SK-N-SH (cell line): Measurements from ENCODE around the gene C3orf33.

Source experiments
- CHD2 ChIP-seq: fragments of 150-350 bp; IDR thresholded peaks from 2 replicates; pipeline ENCODE4 v1.6.1; 2018; ENCODE audit warnings: low read length; ENCODE audit not compliant: partially characterized antibody
- ELF1 ChIP-seq: IDR thresholded peaks from 2 replicates; pipeline ENCODE4 v1.4.0; 2012
- RAD21 ChIP-seq: IDR thresholded peaks from 2 replicates; pipeline ENCODE4 v1.6.1; 2012; ENCODE audit warnings: mild to moderate bottlenecking, low read length
- YY1 ChIP-seq: IDR thresholded peaks from 2 replicates; pipeline ENCODE4 v1.4.0; 2012; ENCODE audit warnings: low read depth, mild to moderate bottlenecking
- TF ChIP-seq, protein P1 (sequence below): fragments of 200-600 bp; sonication (generic); IDR thresholded peaks from 2 replicates; pipeline ENCODE4 v1.6.1; 2017; ENCODE audit warnings: antibody characterized with exemption, mild to moderate bottlenecking, moderate library complexity

DNA sequence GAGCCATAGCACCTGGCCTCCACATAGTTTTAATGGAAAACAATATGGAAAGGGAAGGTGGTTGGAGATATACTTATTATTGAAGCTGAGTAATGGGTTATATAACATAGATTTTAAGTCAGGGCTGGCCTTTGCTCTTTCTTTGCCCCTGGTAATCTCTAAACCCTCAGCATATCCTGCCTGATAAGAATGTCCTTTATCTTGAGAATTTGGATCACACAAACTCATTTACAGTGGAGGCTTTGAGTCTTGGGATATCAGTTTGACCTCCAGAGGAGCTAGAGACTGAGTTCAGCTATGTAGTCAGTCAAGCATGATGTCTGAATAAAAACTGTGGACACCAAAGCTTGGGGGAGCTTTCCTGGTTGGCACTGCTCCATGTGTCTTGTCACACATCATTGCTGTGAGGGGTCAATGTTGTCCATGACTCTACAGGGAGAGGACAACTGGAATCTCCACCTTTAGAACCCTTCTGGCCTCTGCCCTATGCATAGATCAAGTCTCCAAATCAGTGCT is 9.0 kb upstream of the C3orf33 start:
- TF ChIP-seq, protein P1, sequence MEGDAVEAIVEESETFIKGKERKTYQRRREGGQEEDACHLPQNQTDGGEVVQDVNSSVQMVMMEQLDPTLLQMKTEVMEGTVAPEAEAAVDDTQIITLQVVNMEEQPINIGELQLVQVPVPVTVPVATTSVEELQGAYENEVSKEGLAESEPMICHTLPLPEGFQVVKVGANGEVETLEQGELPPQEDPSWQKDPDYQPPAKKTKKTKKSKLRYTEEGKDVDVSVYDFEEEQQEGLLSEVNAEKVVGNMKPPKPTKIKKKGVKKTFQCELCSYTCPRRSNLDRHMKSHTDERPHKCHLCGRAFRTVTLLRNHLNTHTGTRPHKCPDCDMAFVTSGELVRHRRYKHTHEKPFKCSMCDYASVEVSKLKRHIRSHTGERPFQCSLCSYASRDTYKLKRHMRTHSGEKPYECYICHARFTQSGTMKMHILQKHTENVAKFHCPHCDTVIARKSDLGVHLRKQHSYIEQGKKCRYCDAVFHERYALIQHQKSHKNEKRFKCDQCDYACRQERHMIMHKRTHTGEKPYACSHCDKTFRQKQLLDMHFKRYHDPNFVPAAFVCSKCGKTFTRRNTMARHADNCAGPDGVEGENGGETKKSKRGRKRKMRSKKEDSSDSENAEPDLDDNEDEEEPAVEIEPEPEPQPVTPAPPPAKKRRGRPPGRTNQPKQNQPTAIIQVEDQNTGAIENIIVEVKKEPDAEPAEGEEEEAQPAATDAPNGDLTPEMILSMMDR, result no peak
- TF ChIP-seq YY1 (no peak), ELF1 (no peak), CHD2 (no peak), RAD21 (no peak)
